WTC11 (cell line): ENCODE measurements around the gene ZNF789.

ENCODE experiments used
- E2F1 ChIP-seq: sonication (generic); formaldehyde crosslinking; IDR thresholded peaks from 2 replicates; pipeline ENCODE4 v1.8.0; 2022; ENCODE audit warnings: mild to moderate bottlenecking, missing genetic modification reagents
- ELF4 ChIP-seq: sonication (generic); formaldehyde crosslinking; IDR thresholded peaks from 2 replicates; pipeline ENCODE4 v1.8.1; 2022; ENCODE audit warnings: low read depth, mild to moderate bottlenecking, moderate library complexity, missing genetic modification reagents
- USF2 ChIP-seq: sonication (generic); formaldehyde crosslinking; IDR thresholded peaks from 2 replicates; pipeline ENCODE4 v1.8.1; 2023; ENCODE audit warnings: mild to moderate bottlenecking, missing genetic modification reagents, moderate library complexity
- TF ChIP-seq, protein P1 (sequence below): fragments of 200-600 bp; IDR thresholded peaks from 2 replicates; pipeline ENCODE4 v1.8.0; 2022; ENCODE audit warnings: antibody characterized with exemption
- TF ChIP-seq, protein P2 (sequence below): sonication (generic); formaldehyde crosslinking; IDR thresholded peaks from 2 replicates; pipeline ENCODE4 v1.8.0; 2023; ENCODE audit warnings: mild to moderate bottlenecking, missing genetic modification reagents

DNA sequence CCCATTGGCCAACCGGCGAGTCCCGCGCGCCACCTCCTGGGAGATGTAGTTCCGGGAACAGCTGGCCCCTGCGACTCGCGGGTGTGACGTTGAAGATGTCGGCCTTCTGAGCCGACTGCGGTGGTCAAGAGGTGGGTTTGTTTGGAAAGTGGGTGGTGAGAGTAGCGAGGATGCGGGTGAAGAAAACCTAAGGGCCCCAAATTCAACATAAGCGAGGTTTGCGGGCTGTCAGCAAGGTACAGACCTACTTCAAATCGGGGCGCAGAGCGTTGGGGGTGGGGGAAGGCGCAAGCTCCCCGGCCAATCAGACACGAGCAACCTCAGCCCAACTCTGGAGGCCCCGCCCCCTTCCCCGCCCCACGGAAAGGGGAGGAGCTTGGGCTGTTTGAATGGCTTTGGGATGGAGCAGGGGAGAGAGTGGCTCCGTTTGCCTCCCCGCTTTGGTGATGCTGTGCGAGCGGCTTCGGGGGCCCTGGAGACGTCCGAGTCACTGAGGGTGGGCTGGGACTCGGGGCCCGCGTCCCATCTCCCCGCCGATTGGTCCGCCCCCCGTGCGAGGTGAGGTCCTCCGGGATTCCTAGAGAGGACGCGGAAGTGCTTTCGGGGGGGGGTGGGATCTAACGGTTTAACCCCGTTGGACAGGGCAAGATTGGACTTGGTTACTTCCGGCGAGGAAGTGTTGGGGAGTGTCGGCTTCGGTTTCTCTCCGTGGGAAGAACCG is 32.1 kb downstream of the ZNF789 start, which contains the start of gene ZKSCAN5:
- no peak for TF ChIP-seq USF2 (CRISPR knock-in tag)
- TF ChIP-seq, protein P1, sequence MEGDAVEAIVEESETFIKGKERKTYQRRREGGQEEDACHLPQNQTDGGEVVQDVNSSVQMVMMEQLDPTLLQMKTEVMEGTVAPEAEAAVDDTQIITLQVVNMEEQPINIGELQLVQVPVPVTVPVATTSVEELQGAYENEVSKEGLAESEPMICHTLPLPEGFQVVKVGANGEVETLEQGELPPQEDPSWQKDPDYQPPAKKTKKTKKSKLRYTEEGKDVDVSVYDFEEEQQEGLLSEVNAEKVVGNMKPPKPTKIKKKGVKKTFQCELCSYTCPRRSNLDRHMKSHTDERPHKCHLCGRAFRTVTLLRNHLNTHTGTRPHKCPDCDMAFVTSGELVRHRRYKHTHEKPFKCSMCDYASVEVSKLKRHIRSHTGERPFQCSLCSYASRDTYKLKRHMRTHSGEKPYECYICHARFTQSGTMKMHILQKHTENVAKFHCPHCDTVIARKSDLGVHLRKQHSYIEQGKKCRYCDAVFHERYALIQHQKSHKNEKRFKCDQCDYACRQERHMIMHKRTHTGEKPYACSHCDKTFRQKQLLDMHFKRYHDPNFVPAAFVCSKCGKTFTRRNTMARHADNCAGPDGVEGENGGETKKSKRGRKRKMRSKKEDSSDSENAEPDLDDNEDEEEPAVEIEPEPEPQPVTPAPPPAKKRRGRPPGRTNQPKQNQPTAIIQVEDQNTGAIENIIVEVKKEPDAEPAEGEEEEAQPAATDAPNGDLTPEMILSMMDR = no peak
- TF ChIP-seq, protein P2, sequence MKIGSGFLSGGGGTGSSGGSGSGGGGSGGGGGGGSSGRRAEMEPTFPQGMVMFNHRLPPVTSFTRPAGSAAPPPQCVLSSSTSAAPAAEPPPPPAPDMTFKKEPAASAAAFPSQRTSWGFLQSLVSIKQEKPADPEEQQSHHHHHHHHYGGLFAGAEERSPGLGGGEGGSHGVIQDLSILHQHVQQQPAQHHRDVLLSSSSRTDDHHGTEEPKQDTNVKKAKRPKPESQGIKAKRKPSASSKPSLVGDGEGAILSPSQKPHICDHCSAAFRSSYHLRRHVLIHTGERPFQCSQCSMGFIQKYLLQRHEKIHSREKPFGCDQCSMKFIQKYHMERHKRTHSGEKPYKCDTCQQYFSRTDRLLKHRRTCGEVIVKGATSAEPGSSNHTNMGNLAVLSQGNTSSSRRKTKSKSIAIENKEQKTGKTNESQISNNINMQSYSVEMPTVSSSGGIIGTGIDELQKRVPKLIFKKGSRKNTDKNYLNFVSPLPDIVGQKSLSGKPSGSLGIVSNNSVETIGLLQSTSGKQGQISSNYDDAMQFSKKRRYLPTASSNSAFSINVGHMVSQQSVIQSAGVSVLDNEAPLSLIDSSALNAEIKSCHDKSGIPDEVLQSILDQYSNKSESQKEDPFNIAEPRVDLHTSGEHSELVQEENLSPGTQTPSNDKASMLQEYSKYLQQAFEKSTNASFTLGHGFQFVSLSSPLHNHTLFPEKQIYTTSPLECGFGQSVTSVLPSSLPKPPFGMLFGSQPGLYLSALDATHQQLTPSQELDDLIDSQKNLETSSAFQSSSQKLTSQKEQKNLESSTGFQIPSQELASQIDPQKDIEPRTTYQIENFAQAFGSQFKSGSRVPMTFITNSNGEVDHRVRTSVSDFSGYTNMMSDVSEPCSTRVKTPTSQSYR = 0 out of 2 replicates have a peak, but pooled peaks have one; percentile 47
- TF ChIP-seq ELF4 (CRISPR knock-in tag) = no peak
- TF ChIP-seq E2F1 (CRISPR knock-in tag) = no peak
